Stimulated activated CD4-positive, alpha-beta T cell treated with anti-CD3 and anti-CD28 coated beads, Interleukin-15, amount 100 ng/mL, for 48 hours (primary cell): ENCODE data around the gene GALNT18.

Source experiments
- DNase-seq, 2 donors: peaks; one replicate each; pipeline ENCODE4 v3.0.0-alpha.2; 2020; ENCODE audit warnings: low read depth in 2 of 2

The GALNT18 gene

GRCh38 chr11:11532574-11532973, 89.2 kb downstream of the GALNT18 start:
- DNase-seq: no peak

DNA sequence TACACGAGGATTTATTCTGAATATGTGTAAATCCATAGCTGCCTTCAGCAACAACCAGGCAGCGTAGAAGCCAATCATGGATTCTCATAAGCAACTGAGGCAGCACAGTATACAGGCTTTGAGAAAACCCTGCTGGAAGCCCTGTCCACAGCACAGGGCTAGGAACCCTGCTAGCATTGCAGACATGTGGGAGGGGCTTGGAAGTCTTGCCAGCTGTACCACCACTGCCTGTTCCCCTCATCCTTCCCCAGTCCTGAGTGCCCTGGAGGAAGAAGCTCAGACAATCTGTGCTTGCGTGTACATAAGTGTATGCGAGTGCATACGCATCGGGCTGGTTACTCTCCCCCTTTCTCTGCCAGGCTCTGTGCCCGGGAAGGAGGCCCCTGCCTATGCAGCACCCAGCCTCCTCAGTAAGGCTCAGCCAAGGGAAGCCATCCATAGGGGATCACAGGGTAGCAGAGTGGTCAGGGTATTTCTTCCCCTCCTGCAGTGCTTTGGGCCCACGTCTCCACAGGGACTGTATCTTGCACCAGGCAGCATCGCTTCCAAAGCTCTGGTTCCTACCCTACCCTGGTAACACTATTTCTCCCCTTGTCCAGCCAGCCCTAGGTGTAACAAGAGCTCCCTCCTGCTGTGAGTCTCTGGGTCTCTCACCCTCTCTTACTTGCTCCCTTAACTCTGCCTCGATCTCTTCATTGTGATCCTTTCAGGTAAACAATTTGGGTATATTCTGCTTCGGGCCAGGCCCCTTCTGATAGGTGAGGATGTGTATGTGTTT, 90.5 kb downstream of the GALNT18 start:
- no peak for DNase-seq

DNA sequence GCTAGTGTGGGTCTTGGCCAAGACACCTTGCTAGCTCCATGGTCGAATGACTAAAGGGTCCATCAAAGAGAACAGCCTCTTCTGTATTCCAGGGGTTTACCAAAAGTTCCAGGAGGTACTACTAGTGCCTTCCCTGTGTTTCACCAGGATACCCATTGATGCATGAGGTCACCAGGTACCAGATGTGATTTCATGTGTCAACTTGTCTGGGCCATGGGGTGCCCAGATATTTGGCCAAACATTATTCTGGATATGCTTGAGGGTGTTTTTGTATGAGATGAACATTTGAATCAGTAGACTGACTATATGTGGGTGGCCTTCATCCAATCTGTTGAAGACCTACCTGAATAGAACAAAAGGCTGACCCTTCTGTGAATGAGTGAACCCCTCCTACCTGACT, 92.8 kb downstream of the GALNT18 start:
- no peak for DNase-seq

- no peak for DNase-seq
Observed at GRCh38 chr11:11525283-11525682, 96.5 kb downstream of the GALNT18 start.

- no peak for DNase-seq
Observed at GRCh38 chr11:11524436-11525061, 97.3 kb downstream of the GALNT18 start.

GRCh38 chr11:11522591-11522990, 99.2 kb downstream of the GALNT18 start:
- DNase-seq: no peak

- peak in 1 of 2 donors; percentile 7 for DNase-seq
Observed at GRCh38 chr11:11521306-11522002, 100.4 kb downstream of the GALNT18 start.

- no peak for DNase-seq
Observed at GRCh38 chr11:11520231-11521015, 101.4 kb downstream of the GALNT18 start.

DNA sequence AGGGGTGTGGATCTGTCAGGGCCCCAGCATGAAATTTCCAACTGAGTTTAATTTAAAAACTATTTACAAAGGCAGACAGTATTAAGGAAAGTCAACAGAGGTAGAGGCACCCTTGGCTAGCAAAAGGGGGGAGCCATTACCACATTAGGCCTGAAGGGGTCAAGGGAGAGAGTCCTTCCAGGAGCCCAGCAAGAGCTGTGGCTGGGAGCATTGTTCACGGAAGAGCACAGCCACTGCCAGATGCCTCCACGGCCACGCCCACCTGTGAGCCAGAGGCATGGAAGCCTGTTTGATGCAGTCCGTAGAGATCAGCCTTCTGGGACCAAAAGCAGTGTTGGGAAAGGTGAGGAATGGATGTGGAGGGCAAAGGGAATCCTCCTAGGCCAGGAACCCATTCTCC, 102.6 kb downstream of the GALNT18 start:
- no peak for DNase-seq

DNA sequence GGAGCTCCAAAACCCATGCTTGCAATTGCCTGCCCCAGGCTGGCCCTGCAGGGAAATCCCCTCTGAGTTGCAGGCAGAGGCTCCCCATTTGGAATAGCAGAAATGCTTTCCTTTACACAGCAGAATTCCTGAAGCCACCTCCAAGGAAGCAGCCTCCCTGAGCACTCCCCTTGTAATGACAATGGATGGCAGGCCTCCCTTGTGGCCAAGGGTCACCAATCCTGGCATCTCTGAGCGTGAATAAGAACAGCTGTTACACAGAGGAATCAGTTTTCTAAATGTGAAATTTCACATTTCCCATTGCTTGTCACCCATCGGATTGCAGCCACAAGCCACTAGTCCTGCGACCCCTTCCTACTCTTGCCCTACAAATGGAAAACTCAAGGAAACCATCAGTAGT, 107.6 kb downstream of the GALNT18 start:
- no peak for DNase-seq

GRCh38 chr11:11513422-11513821, 108.4 kb downstream of the GALNT18 start:
- no peak for DNase-seq

DNA sequence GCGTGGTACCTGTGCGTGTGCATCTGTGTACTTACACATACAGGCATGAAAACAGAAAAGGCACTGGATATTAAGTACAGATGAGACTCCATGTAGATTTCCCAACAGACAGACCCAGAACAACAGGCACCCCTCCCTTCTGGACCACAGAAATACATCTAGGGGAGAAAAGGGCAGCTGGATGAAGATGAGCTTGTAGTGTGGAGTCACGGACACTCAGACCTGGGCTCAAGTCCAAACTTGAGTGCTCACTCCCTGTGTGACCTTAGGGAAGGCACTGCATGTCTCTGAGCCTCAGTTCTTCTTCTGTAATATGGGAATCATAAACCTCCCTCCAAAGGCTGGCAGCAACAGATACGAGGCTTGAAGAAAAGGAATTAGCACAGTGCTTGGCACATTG, 108.9 kb downstream of the GALNT18 start:
- DNase-seq: no peak

DNA sequence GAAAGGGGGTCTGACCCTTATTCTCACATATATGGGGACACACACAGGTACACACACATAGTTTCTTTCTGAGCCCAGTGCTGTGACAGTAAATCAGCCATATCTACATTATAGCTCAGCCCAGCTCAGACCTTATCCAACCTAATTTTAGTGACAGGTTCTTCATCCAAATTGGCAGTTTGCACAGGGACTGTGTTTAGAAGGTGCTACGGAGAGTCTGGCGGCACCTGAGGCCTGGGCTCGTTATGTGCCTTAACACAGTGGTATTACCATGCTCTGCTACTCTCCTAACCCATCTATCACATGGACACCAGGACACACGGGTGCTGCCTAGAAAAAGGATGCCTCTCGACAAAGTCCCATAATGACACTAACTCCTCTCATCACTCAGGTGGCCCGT, 109.3 kb downstream of the GALNT18 start:
- DNase-seq: no peak

DNA sequence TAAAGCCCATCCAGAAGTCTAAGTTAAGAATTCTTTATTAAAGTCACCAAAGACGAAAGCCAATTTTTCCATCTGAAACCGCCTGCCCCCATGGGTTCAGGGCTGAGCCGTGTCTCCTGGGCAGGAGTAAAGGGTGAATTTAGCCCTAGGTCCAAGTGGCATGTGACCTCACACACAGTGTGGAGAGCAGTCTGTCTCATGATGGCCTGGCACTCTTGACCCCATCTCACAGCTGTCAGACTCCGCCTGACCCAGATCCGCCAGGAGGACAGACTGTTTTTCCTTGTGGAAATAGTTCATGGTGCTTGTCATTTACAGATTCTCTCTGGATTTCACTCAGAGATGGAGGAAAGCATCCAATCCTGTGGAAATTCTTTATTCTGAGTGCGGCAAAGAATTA, 109.7 kb downstream of the GALNT18 start:
- no peak for DNase-seq

DNA sequence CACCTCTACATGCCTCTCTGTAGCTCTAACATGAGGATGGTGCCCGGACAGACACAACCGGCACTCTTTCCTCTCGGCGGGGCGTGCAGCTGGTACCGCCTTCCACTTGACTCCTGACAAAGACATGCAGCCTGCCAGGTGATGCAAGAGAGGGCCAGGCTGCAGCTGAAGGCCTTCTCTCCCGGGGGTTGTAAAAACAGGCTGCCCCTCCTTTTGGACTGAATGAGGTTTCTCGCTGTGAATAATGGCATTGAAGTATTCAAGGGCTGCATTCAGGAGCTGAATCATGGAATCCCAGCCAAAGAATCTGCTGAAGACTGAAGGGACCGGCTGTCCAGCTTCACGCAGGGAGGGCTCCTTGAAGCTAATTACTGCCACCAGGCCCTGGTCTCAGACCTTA, 110.9 kb downstream of the GALNT18 start:
- no peak for DNase-seq

- no peak for DNase-seq
Observed at GRCh38 chr11:11505692-11506091, 116.1 kb downstream of the GALNT18 start.

DNA sequence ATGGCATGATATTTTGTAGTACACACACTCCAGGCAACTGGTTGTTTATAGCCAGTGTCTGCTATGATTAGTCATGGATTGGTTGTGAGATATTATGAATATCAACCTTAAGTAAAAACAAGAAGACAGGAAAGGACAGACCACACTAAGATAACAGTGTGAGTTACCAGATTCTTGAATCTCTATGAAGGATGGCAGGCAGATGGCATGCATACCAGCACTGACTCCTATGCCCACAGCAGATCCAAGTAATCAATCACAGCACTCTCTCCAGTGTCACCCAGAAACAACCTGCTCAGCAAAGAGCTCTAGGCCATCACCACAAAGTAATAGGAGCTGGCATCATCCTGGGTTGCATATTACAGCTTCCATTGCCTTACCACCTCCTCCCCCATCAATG, 116.6 kb downstream of the GALNT18 start:
- DNase-seq: no peak

DNA sequence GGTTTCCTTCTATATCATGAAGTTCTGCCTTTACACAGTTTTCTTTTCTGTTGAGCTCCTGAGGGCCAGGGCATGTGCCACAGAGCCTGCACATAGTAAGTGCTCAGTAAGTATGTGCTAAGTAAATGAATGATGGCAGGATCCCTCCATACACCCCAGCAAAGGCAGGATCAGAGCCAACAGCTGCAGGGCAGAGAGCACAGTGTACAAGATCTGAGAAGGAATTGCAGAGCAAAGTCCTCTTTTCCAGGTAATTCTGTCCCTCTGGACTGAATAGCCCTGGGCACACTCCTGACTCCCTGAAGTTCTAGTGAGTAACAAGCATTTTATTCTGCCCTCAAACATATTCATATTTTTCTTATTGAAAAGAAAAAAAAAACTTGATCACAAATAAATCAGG, 117.7 kb downstream of the GALNT18 start:
- DNase-seq: no peak

DNA sequence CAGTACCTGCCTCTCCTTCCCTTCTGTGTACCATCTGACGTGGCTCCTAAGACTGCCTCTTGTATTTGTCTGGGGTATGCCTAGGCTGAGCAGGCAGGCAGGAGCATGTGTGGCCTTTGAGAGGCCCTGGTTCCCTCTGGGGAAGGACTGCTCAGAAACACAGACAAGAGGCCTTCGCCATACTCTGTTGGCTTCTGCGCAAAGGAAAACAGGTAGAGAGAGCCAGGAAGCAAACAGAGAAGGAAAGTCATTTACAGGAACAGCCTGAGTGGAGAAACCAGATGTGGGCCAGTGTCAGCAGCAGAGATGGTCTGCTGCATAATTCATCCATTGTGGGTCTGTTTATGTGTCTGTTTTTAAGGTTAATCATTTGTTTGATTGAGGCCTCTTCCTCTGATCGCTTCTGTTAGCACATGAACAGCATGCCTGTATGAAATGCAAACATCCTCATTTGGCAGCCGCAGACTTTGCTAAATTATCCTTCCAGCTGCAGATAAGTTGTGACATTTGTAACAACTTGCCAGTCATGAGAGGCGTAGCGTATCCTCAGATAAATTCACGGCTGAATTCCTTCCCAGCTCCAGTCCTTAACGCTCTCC, 119.4 kb downstream of the GALNT18 start:
- DNase-seq: no peak

DNA sequence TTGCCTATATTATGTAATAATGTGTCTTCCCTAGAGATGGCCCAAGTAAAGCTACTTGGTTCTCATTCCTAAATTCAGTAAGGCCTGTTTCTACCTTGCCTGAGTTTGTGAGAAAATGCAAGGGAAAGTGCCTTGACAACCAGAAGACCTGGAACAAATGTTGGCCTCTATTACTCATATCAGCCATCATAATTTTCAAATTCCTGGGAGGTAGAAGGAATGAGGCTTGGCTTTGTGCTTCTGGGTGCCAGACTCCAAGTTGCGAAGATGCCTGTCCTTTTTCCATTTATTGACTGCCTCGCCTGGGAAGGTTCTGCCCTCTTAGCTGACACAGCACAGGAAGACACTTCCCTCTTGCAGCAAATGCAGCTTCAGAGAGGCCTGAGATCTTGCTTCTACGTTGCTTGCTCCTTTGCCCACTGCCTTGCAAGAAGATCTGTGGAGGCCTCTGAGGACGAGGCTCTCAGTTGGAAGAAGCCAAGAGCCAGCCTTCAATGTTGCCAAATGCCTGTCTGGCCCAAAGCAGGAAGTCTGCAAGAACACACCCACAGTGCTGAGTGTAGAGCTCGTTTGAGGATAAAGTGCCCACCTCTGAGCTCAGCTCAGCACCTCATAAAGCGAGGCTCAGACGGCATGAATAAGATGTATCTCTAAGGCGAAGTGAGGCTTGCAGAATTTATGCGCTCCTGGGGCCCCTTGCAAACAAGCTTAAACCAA, 120.1 kb downstream of the GALNT18 start:
- DNase-seq: no peak
